Ovary (tissue), 3 donors: Measurements from ENCODE around the gene CFAP141.

Source experiments
- POLR2A ChIP-seq: fragments of 450-650 bp; IDR thresholded peaks from one replicate; pipeline ENCODE4 v1.6.1; 2017; ENCODE audit warnings: antibody characterized with exemption, mild to moderate bottlenecking, moderate library complexity
- TF ChIP-seq, protein P1 (sequence below), 3 donors: fragments of 450-650 bp in 2 of 3; fragments of 200-600 bp in 1 of 3; IDR thresholded peaks; one replicate each; pipeline versions ENCODE4 v1.5.1 to v1.8.0; 2016 to 2022; ENCODE audit warnings: antibody characterized with exemption in 3 of 3, mild to moderate bottlenecking in 1 of 3
- donor health status: DM: no; HTN: no; CAD: no.

DNA sequence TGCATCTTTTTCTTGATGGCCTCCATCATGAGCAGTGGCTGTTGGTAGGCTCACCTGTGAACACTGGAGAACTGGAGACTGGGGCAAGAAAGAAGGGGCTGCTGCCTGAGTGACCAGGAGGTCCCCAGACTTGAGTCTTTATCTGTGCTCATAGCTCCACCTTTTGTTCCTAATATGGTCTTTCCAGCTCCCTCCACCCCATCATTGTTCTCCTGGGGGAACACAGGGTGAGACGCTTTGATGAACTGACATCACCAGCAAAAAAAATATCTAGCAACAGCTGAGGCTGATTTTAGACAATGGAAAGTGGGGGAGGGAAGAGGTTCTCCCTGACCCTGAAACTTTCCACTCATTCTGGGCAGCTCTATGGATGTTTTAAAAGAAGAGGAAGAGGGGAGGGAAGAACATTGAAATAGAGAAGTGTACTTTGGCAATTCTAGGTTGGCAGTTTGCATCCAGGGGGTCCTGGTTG lies 14.1 kb downstream of the CFAP141 start, which contains the start of gene TPM3:
- TF ChIP-seq, protein P1, sequence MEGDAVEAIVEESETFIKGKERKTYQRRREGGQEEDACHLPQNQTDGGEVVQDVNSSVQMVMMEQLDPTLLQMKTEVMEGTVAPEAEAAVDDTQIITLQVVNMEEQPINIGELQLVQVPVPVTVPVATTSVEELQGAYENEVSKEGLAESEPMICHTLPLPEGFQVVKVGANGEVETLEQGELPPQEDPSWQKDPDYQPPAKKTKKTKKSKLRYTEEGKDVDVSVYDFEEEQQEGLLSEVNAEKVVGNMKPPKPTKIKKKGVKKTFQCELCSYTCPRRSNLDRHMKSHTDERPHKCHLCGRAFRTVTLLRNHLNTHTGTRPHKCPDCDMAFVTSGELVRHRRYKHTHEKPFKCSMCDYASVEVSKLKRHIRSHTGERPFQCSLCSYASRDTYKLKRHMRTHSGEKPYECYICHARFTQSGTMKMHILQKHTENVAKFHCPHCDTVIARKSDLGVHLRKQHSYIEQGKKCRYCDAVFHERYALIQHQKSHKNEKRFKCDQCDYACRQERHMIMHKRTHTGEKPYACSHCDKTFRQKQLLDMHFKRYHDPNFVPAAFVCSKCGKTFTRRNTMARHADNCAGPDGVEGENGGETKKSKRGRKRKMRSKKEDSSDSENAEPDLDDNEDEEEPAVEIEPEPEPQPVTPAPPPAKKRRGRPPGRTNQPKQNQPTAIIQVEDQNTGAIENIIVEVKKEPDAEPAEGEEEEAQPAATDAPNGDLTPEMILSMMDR (IDR thresholded peaks at IDR 0.05), result no peak
- no peak for TF ChIP-seq POLR2A
